Suprapubic skin (tissue), 4 donors: Measurements from ENCODE around the gene UTY.

Experiments used
- EP300 ChIP-seq: sonication (generic); formaldehyde crosslinking; IDR thresholded peaks from one replicate; pipeline ENCODE4 v1.6.1; 2017; ENCODE audit warnings: antibody characterized with exemption
- POLR2A ChIP-seq, 2 donors: fragments of 450-650 bp; IDR thresholded peaks; one replicate each; pipeline ENCODE4 v1.6.1; 2017; ENCODE audit warnings: antibody characterized with exemption in 2 of 2, mild to moderate bottlenecking in 2 of 2, moderate library complexity in 2 of 2
- POLR2AphosphoS5 ChIP-seq, 3 donors: sonication (generic); formaldehyde crosslinking; IDR thresholded peaks; one replicate each; pipeline ENCODE4 v1.6.1; 2017; ENCODE audit warnings: antibody characterized with exemption in 3 of 3
- TF ChIP-seq, protein P1 (sequence below), 2 donors: fragments of 200-600 bp in 1 of 2; fragments of 450-650 bp in 1 of 2; sonication (generic) in 1 of 2; IDR thresholded peaks; one replicate each; pipeline ENCODE4 v1.5.1; 2016 to 2019; ENCODE audit warnings: antibody characterized with exemption in 2 of 2, mild to moderate bottlenecking in 1 of 2, moderate library complexity in 1 of 2

DNA sequence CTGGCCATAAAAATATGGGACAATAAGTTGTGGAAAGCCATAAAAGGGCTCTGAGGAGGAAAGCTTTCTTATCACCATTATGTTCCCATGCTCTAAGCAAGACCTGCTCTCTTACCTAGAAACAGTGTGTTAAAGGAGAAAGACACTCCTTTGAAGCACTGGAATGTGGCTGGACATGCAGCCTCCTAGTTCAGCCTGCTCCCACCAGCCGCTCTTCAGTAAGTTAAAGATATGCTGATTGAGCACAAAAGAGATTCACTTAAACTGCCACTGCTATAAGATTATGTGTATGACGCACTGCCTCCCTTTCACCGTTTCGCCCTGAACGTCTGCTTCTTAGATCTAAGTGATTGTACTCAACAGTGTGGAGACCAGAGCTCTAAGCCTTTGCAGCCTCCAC, 146.0 kb downstream of the UTY start:
- TF ChIP-seq, protein P1, sequence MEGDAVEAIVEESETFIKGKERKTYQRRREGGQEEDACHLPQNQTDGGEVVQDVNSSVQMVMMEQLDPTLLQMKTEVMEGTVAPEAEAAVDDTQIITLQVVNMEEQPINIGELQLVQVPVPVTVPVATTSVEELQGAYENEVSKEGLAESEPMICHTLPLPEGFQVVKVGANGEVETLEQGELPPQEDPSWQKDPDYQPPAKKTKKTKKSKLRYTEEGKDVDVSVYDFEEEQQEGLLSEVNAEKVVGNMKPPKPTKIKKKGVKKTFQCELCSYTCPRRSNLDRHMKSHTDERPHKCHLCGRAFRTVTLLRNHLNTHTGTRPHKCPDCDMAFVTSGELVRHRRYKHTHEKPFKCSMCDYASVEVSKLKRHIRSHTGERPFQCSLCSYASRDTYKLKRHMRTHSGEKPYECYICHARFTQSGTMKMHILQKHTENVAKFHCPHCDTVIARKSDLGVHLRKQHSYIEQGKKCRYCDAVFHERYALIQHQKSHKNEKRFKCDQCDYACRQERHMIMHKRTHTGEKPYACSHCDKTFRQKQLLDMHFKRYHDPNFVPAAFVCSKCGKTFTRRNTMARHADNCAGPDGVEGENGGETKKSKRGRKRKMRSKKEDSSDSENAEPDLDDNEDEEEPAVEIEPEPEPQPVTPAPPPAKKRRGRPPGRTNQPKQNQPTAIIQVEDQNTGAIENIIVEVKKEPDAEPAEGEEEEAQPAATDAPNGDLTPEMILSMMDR (IDR thresholded peaks at IDR 0.05) = no peak
- TF ChIP-seq POLR2A (IDR thresholded peaks at IDR 0.05) = no peak
- no peak for TF ChIP-seq POLR2AphosphoS5 (IDR thresholded peaks at IDR 0.05)
- no peak for TF ChIP-seq EP300
